ENCODE results near the gene KCNQ1. TPM values are rescaled to one million over a fixed set of nuclear protein-coding genes. Genes with fewer than 3 reads are reported as not detected.

The KCNQ1 gene
- total RNA-seq, 1 experiment from 2014 or later: 2.3 TPM

DNA sequence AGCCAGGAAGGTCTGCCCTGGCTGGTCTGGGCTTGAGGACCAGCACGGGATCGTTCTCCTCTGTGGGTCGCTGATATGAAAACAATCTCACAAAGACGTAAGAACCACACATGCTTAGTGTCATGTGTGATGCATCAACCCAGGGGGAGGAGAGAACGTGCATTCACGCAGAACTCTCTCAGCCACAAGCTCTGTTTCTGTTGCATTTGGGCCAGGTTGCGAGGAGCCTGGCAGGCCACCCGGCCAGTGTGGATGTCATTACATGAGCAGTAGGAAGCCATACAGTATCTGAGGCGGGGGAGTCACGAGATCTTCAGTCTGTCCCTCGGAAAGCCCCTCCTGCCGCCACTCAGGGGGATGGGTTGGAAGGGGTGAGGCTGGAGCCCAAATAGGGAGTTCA is 308.1 kb downstream of the KCNQ1 start:
- TF ChIP-seq, protein P1, sequence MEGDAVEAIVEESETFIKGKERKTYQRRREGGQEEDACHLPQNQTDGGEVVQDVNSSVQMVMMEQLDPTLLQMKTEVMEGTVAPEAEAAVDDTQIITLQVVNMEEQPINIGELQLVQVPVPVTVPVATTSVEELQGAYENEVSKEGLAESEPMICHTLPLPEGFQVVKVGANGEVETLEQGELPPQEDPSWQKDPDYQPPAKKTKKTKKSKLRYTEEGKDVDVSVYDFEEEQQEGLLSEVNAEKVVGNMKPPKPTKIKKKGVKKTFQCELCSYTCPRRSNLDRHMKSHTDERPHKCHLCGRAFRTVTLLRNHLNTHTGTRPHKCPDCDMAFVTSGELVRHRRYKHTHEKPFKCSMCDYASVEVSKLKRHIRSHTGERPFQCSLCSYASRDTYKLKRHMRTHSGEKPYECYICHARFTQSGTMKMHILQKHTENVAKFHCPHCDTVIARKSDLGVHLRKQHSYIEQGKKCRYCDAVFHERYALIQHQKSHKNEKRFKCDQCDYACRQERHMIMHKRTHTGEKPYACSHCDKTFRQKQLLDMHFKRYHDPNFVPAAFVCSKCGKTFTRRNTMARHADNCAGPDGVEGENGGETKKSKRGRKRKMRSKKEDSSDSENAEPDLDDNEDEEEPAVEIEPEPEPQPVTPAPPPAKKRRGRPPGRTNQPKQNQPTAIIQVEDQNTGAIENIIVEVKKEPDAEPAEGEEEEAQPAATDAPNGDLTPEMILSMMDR (conservative IDR thresholded peaks at IDR 0.05): no peak
- Histone ChIP-seq H4K91ac (ENCODE audit: insufficient read length, low read depth, low read length) (no peak overlapping the region), H3K79me2 (ENCODE audit: insufficient read depth, low read length) (no peaks in the 10 kb centered on the region), H3K27me3 (ENCODE audit: insufficient read depth, low read length) (peaks cover 6% of the 10 kb centered on the region; the same call in 1 of the 2 replicates), H3K4ac (ENCODE audit: low read depth, low read length) (no peak overlapping the region), H2BK20ac (ENCODE audit: low read depth, low read length, poor library complexity, severe bottlenecking) (no peak overlapping the region), H3K4me2 (ENCODE audit: insufficient read depth, insufficient read length, low read length) (no peak overlapping the region), H3K9me3 (ENCODE audit: control insufficient read depth, low read depth, low read length) (no peaks in the 10 kb centered on the region), H3T11ph (ENCODE audit: low read length) (no peak overlapping the region), H2AK5ac (ENCODE audit: insufficient read length, low read length) (no peak overlapping the region), H3K23ac (ENCODE audit: insufficient read length, low read depth, low read length) (no peak overlapping the region), H2BK5ac (ENCODE audit: insufficient read length, low read length) (no peak overlapping the region), H3K4me1 (ENCODE audit: insufficient read depth, low read length) (no peaks in the 10 kb centered on the region), H2BK15ac (ENCODE audit: low read depth, low read length) (no peak overlapping the region), H3K23me2 (ENCODE audit: insufficient read length, low read depth, low read length, poor library complexity, severe bottlenecking) (no peaks in the 10 kb centered on the region), H3K18ac (ENCODE audit: insufficient read length, low read depth, low read length) (no peak overlapping the region), H3K56ac (ENCODE audit: insufficient read length, low read depth, low read length) (no peak overlapping the region), H3K14ac (ENCODE audit: insufficient read depth, low read length) (no peak overlapping the region; the same call in 1 of the 2 replicates), H4K5ac (ENCODE audit: insufficient read length, low read depth, low read length) (no peak overlapping the region), H4K20me1 (ENCODE audit: control insufficient read depth, insufficient read depth, insufficient read length) (no peaks in the 10 kb centered on the region), H2BK12ac (ENCODE audit: insufficient read length, low read depth, low read length) (no peak overlapping the region), H2BK120ac (ENCODE audit: low read depth, low read length, poor library complexity, severe bottlenecking) (no peak overlapping the region), H2AFZ (ENCODE audit: low read length) (no peak overlapping the region), H3K9ac (ENCODE audit: extremely low read depth, insufficient read length, low read length) (no peak overlapping the region), H3K79me1 (ENCODE audit: insufficient read depth, low read depth, low read length, poor library complexity, severe bottlenecking) (no peaks in the 10 kb centered on the region), H3K27ac (ENCODE audit: insufficient read length, low read depth, low read length) (no peak overlapping the region), H4K8ac (replicated peaks; ENCODE audit: insufficient read length, low read depth, low read length) (no peak overlapping the region)
- DNase-seq: no peak
- Mint-ChIP-seq H3K27ac (no peak overlapping the region), H3K36me3 (ENCODE audit: insufficient read depth in 1 of 3, low read depth in 3 of 3) (peaks cover 0 to 5% (median 0%) of the 10 kb centered on the region in 3 experiments; a peak in 1 of 7 replicates), H3K4me1 (peaks cover 0 to 6% of the 10 kb centered on the region in 2 experiments; a peak in 1 of 4 replicates), H3K4me3 (no peak overlapping the region), H3K27me3 (ENCODE audit: low read depth) (peaks cover 90% of the 10 kb centered on the region), H3K9me3 (peaks cover 12 to 24% of the 10 kb centered on the region in 2 experiments; a peak in 4 of 5 replicates)
- no CpG with 5 or more reads among the region's 12 CpGs for WGBS (ENCODE audit: extremely low coverage, insufficient read length, low lambda C conversion rate)

All from H9 (cell line).